Tibial artery (tissue), 4 donors: ENCODE measurements around the gene PNRC2.
"Not testable (repeated sequence)": the region's sequence is repeated elsewhere in the genome, so short reads cannot be mapped to it uniquely, and the experiment has no call there.

Experiments
- DNase-seq, 2 donors: peaks; one replicate each; pipeline ENCODE4 v3.0.0-alpha.2; 2019
- H3K27ac ChIP-seq, 2 donors: fragments of 200-600 bp; sonication (generic) in 1 of 2; 1 replicate in 1 of 2; 2 replicates in 1 of 2; pipeline ENCODE4 v1.5.1; 2018 to 2019; ENCODE audit warnings: mild to moderate bottlenecking in 1 of 2
- H3K27me3 ChIP-seq, 2 donors: fragments of 200-600 bp; sonication (generic) in 1 of 2; one replicate each; pipeline versions ENCODE4 v1.5.1 to v1.6.0; 2016 to 2019
- H3K36me3 ChIP-seq, 3 donors: fragments of 200-600 bp; sonication (generic) in 2 of 3; one replicate each; pipeline ENCODE4 v1.5.1; 2016 to 2019; ENCODE audit warnings: mild to moderate bottlenecking in 2 of 3
- H3K4me1 ChIP-seq, 4 donors: fragments of 200-600 bp; sonication (generic) in 2 of 4; 1 replicate in 3 of 4; 2 replicates in 1 of 4; pipeline ENCODE4 v1.5.1; 2016 to 2019
- H3K4me3 ChIP-seq, 2 donors: fragments of 200-600 bp; sonication (generic) in 1 of 2; 1 replicate in 1 of 2; 2 replicates in 1 of 2; pipeline ENCODE4 v1.5.1; 2018 to 2019; ENCODE audit warnings: mild to moderate bottlenecking in 2 of 2
- H3K9me3 ChIP-seq, 3 donors: fragments of 200-600 bp; sonication (generic) in 1 of 3; one replicate each; pipeline ENCODE4 v1.5.1; 2016 to 2019
- CTCF ChIP-seq, 2 experiments: fragments of 200-600 bp in 1 of 2; fragments of 450-650 bp in 1 of 2; IDR thresholded peaks; one replicate each; pipeline ENCODE4 v1.5.1; 2017 to 2019; ENCODE audit warnings: antibody characterized with exemption in 2 of 2, mild to moderate bottlenecking in 1 of 2, moderate library complexity in 1 of 2
- intact Hi-C: fragments of 100-400 bp; cut with DNase I; formaldehyde crosslinking; loops from one replicate; pipeline ENCODE4 v1.15.0; 2023; ENCODE audit warnings: low total_unique reads

PNRC2 gene

GRCh38 chr1:23984417-23985186, 25.0 kb downstream of the PNRC2 start:
- intact Hi-C loops: no loop called here
- peak overlapping the region; percentile 58 to 78 for H3K27ac ChIP-seq
- TF ChIP-seq CTCF (IDR thresholded peaks at IDR 0.05): no peak
- no peaks in the 10 kb centered on the region for H3K36me3 ChIP-seq
- peaks cover 0 to 25% (median 19%) of the 10 kb centered on the region in 4 donors for H3K4me1 ChIP-seq
- no peaks in the 10 kb centered on the region for H3K9me3 ChIP-seq
- no peak for DNase-seq
- H3K4me3 ChIP-seq: no peak overlapping the region
- H3K27me3 ChIP-seq: no peaks in the 10 kb centered on the region

DNA sequence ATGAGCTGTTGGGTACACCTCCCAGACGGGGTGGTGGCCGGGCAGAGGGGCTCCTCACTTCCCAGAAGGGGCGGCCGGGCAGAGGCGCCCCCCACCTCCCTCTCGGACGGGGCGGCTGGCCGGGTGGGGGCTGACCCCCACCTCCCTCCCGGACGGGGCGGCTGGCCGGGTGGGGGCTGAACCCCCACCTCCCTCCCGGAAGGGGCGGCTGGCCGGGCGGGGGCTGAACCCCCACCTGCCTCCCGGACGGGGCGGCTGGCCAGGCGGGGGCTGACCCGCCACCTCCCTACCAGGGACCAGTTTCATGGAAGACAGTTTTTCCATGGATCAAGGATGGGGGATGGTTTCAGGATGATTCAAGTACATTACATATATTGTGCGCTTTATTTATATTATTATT, 27.4 kb downstream of the PNRC2 start:
- H3K27me3 ChIP-seq, H3K9me3 ChIP-seq, intact Hi-C loops, DNase-seq, H3K4me3 ChIP-seq, H3K27ac ChIP-seq, H3K36me3 ChIP-seq: not testable (repeated sequence)
- H3K4me1 ChIP-seq: peaks cover 0 to 20% (median 14%) of the 10 kb centered on the region in 4 donors

GRCh38 chr1:23989263-23989662, 29.6 kb downstream of the PNRC2 start:
- Histone ChIP-seq H3K36me3 (no peaks in the 10 kb centered on the region), H3K27ac (no peak overlapping the region), H3K27me3 (no peaks in the 10 kb centered on the region), H3K4me3 (no peak overlapping the region), H3K4me1 (peaks cover 0 to 14% (median 9%) of the 10 kb centered on the region in 4 donors), H3K9me3 (no peaks in the 10 kb centered on the region)
- no peak for TF ChIP-seq CTCF (IDR thresholded peaks at IDR 0.05)
- intact Hi-C loops: no loop called here
- DNase-seq: no peak

DNA sequence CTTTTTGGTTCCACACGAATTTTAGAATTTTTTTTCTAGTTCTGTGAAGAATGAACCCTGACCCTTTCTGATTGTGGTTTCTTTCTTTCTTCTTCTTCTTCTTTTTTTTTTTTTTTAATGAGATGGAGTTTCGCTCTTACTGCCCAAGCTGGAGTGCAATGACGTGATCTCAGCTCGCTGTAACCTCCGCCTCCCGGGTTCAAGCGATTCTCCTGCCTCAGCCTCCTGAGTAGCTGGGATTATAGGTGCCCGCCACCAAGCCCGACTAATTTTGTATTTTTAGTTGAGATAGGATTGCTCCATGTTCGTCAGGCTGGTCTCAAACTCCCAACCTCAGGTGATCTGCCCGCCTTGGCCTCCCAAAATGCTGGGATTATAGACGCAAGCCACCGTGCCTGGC, 32.4 kb downstream of the PNRC2 start:
- H3K27me3 ChIP-seq, H3K9me3 ChIP-seq, intact Hi-C loops, H3K36me3 ChIP-seq, DNase-seq, H3K27ac ChIP-seq, H3K4me1 ChIP-seq, H3K4me3 ChIP-seq: not testable (repeated sequence)

GRCh38 chr1:23995431-23995837, 35.8 kb downstream of the PNRC2 start:
- peak overlapping the region in 1 of 2 donors; percentile 52 for H3K27ac ChIP-seq
- no peak for TF ChIP-seq CTCF (IDR thresholded peaks at IDR 0.05)
- no peaks in the 10 kb centered on the region for H3K36me3 ChIP-seq
- intact Hi-C loops: no loop called here
- H3K4me3 ChIP-seq: no peak overlapping the region
- H3K27me3 ChIP-seq: no peaks in the 10 kb centered on the region
- DNase-seq: no peak
- peaks cover 0 to 15% (median 0%) of the 10 kb centered on the region in 4 donors for H3K4me1 ChIP-seq
- no peaks in the 10 kb centered on the region for H3K9me3 ChIP-seq

DNA sequence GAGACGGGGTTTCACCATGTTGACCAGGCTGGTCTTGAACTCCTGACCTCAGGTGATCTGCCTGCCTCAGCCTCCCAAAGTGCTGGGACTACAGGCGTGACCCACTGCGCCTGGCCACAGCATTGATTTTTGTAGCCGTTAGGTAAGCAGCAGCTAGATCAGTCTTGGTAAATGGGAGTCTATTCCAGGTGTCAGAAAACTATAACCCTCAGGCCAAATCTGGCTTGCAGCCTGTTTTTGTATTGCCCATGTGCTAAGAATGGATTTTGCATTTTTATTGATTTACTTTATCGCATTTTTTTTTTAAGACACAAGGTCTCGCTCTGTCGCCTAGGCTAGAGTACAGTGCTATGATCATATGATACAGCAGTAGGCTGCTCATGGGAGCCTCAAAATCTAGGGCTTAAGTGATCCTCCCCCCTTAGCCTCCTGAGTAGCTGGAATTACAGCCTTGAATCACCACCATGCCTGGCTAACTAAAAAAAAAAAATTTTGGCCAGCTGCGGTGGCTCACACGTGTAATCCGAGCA, 37.1 kb downstream of the PNRC2 start:
- Histone ChIP-seq H3K27ac (no peak overlapping the region), H3K27me3 (no peaks in the 10 kb centered on the region), H3K9me3 (no peaks in the 10 kb centered on the region), H3K4me1 (peaks cover 0 to 15% (median 0%) of the 10 kb centered on the region in 4 donors), H3K4me3 (no peak overlapping the region), H3K36me3 (no peaks in the 10 kb centered on the region)
- no peak for DNase-seq
- TF ChIP-seq CTCF (IDR thresholded peaks at IDR 0.05): no peak
- intact Hi-C loops: no loop called here
